K562 (cell line): ENCODE results near the gene FRA10AC1. TPM values are rescaled to one million over a fixed set of nuclear protein-coding genes. Genes with fewer than 3 reads are reported as not detected.
A peak's percentile ranks its signal among the peaks of the same experiment; 100 is the strongest.

Source experiments
- ZNF263 ChIP-seq: sonication (generic); formaldehyde crosslinking; IDR thresholded peaks from 2 replicates; pipeline ENCODE4 v1.8.0; 2022; ENCODE audit warnings: mild to moderate bottlenecking, missing genetic modification reagents, borderline replicate concordance
- polyA plus RNA-seq, 8 experiments: library from polyadenylated mRNA; depleted of rRNA in 4 of 8; stranded (reverse) in 5 of 8; unstranded in 3 of 8; fragments of >200 nt; fragmentation: Nextera tagmentation in 2 of 8; fragmentation: Illumina TruSeq in 1 of 8; extraction: Ambion mirVana in 2 of 8; extraction: Trizol in 1 of 8; gene quantifications; 2 replicates each; pipeline versions ENCODE4 v1.2.1 to v1.2.3, GENCODE V29; 2011 to 2014; ENCODE audit warnings: inconsistent platforms in 1 of 8, missing spikeins in 1 of 8
- total RNA-seq, 7 experiments: library from RNA; depleted of rRNA in 6 of 7; stranded (reverse); fragments of >200 nt in 6 of 7; fragmentation: Illumina TruSeq in 2 of 7; extraction: Trizol in 2 of 7; gene quantifications; 2 replicates each; pipeline versions ENCODE4 v1.2.1 to v1.2.3, GENCODE V29; 2011 to 2021; ENCODE audit warnings: low replicate concordance in 1 of 7
- TF ChIP-seq, protein P1 (sequence below), 2 experiments: fragments of 450-650 bp; IDR thresholded peaks; 2 replicates each; pipeline ENCODE4 v1.6.1; 2018; ENCODE audit warnings: mild to moderate bottlenecking in 2 of 2, low read depth in 1 of 2; ENCODE audit not compliant: partially characterized antibody in 2 of 2
- TF ChIP-seq, protein P2 (sequence below): fragments of 450-650 bp; formaldehyde crosslinking; IDR thresholded peaks from 2 replicates; pipeline ENCODE4 v1.4.0; 2020; ENCODE audit warnings: mild to moderate bottlenecking, mixed read lengths
- TF ChIP-seq, protein P3 (sequence below), 3 experiments: IDR thresholded peaks in 2 of 3; conservative IDR thresholded peaks in 1 of 3; 2 replicates each; pipeline ENCODE4 v1.5.1; 2011 to 2012; ENCODE audit warnings: low read length in 3 of 3, mild to moderate bottlenecking in 3 of 3, control low read depth in 2 of 3, improper control_type of control experiment in 1 of 3, inconsistent platforms in 1 of 3, low read depth in 1 of 3, mixed read lengths in 1 of 3, moderate library complexity in 1 of 3; ENCODE audit not compliant: insufficient read depth in 2 of 3
- TF ChIP-seq, protein P4 (sequence below): fragments of 450-650 bp; IDR thresholded peaks from one replicate; pipeline ENCODE4 v1.6.1; 2018; ENCODE audit warnings: mild to moderate bottlenecking, moderate library complexity; ENCODE audit not compliant: partially characterized antibody

The FRA10AC1 gene
- total and polyA plus RNA-seq, 9 of the 15 experiments (the other 6 are each of a cell fraction or from before 2014, with no cell fraction given), result 4.4 to 11.8 (median 8.0) TPM

DNA sequence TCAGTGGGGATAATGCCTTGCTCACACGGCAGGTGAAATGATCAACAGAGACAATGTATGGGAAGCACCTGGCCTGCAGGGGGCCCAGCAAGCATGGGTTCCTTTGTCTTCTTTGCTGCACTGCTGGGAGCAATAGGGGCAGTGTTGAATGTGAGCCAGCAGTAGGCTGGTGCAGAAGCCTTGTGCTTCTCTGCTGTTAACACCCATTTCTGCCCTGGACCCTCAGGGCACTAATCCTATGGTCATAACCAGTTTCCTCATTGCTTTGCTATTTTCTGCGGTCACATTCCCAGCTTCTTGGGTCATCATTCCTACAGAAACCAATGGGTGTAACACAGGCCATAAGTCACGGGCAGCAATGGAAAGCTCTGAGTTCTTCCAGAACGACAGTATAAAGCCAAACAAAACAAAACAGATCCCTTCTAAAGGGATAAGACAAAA is 44.5 kb upstream of the FRA10AC1 start (continued):
- TF ChIP-seq, protein P1, sequence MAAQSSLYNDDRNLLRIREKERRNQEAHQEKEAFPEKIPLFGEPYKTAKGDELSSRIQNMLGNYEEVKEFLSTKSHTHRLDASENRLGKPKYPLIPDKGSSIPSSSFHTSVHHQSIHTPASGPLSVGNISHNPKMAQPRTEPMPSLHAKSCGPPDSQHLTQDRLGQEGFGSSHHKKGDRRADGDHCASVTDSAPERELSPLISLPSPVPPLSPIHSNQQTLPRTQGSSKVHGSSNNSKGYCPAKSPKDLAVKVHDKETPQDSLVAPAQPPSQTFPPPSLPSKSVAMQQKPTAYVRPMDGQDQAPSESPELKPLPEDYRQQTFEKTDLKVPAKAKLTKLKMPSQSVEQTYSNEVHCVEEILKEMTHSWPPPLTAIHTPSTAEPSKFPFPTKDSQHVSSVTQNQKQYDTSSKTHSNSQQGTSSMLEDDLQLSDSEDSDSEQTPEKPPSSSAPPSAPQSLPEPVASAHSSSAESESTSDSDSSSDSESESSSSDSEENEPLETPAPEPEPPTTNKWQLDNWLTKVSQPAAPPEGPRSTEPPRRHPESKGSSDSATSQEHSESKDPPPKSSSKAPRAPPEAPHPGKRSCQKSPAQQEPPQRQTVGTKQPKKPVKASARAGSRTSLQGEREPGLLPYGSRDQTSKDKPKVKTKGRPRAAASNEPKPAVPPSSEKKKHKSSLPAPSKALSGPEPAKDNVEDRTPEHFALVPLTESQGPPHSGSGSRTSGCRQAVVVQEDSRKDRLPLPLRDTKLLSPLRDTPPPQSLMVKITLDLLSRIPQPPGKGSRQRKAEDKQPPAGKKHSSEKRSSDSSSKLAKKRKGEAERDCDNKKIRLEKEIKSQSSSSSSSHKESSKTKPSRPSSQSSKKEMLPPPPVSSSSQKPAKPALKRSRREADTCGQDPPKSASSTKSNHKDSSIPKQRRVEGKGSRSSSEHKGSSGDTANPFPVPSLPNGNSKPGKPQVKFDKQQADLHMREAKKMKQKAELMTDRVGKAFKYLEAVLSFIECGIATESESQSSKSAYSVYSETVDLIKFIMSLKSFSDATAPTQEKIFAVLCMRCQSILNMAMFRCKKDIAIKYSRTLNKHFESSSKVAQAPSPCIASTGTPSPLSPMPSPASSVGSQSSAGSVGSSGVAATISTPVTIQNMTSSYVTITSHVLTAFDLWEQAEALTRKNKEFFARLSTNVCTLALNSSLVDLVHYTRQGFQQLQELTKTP (IDR thresholded peaks at IDR 0.05; ENCODE audit: low read depth in 1 of 2, partially characterized antibody in 2 of 2), result no peak
- TF ChIP-seq, protein P2, sequence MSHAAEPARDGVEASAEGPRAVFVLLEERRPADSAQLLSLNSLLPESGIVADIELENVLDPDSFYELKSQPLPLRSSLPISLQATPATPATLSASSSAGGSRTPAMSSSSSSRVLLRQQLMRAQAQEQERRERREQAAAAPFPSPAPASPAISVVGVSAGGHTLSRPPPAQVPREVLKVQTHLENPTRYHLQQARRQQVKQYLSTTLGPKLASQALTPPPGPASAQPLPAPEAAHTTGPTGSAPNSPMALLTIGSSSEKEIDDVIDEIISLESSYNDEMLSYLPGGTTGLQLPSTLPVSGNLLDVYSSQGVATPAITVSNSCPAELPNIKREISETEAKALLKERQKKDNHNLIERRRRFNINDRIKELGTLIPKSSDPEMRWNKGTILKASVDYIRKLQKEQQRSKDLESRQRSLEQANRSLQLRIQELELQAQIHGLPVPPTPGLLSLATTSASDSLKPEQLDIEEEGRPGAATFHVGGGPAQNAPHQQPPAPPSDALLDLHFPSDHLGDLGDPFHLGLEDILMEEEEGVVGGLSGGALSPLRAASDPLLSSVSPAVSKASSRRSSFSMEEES, result no peak
- TF ChIP-seq, protein P3, sequence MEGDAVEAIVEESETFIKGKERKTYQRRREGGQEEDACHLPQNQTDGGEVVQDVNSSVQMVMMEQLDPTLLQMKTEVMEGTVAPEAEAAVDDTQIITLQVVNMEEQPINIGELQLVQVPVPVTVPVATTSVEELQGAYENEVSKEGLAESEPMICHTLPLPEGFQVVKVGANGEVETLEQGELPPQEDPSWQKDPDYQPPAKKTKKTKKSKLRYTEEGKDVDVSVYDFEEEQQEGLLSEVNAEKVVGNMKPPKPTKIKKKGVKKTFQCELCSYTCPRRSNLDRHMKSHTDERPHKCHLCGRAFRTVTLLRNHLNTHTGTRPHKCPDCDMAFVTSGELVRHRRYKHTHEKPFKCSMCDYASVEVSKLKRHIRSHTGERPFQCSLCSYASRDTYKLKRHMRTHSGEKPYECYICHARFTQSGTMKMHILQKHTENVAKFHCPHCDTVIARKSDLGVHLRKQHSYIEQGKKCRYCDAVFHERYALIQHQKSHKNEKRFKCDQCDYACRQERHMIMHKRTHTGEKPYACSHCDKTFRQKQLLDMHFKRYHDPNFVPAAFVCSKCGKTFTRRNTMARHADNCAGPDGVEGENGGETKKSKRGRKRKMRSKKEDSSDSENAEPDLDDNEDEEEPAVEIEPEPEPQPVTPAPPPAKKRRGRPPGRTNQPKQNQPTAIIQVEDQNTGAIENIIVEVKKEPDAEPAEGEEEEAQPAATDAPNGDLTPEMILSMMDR (IDR thresholded peaks at IDR 0.05 in 2 of 3, conservative IDR thresholded peaks at IDR 0.05 in 1 of 3; ENCODE audit: insufficient read depth in 2 of 3, low read depth in 1 of 3, low read length in 3 of 3), result peak; percentile 25 to 41 (median 32); a peak in 3 of 6 replicates
- no peak for TF ChIP-seq ZNF263 (CRISPR knock-in tag)
- TF ChIP-seq, protein P4, sequence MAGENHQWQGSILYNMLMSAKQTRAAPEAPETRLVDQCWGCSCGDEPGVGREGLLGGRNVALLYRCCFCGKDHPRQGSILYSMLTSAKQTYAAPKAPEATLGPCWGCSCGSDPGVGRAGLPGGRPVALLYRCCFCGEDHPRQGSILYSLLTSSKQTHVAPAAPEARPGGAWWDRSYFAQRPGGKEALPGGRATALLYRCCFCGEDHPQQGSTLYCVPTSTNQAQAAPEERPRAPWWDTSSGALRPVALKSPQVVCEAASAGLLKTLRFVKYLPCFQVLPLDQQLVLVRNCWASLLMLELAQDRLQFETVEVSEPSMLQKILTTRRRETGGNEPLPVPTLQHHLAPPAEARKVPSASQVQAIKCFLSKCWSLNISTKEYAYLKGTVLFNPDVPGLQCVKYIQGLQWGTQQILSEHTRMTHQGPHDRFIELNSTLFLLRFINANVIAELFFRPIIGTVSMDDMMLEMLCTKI, result no peak
